ENCODE results near the gene MCTP2. TPM values are rescaled to one million over a fixed set of nuclear protein-coding genes. Genes with fewer than 3 reads are reported as not detected.

The MCTP2 gene
- total RNA-seq, 1 experiment from 2014 or later: 7.4 TPM

GRCh38 chr15:94381384-94381783, 150.0 kb downstream of the MCTP2 start:
- DNase-seq (ENCODE audit: low spot score) (no peak), ATAC-seq (no peak)
- Mint-ChIP-seq H3K27ac (no peak overlapping the region), H3K9me3 (no peaks in the 10 kb centered on the region), H3K4me1 (no peaks in the 10 kb centered on the region), H3K4me3 (no peak overlapping the region), H3K36me3 (no peaks in the 10 kb centered on the region), H3K27me3 (ENCODE audit: low read depth) (no peaks in the 10 kb centered on the region)
- CTCF ChIA-PET: interaction anchor here (1.2 kb wide), 1 partner anchor 217 kb away, joined by 3 read pairs; no protein-coding TSS in a partner anchor
- POLR2A ChIA-PET: interaction anchor here (0.6 kb wide), 1 partner anchor 132 kb away, joined by 3 read pairs; no protein-coding TSS in a partner anchor
- TF ChIP-seq ZNF671 (CRISPR knock-in tag; IDR thresholded peaks at IDR 0.05): no peak
- TF ChIP-seq, protein P1, sequence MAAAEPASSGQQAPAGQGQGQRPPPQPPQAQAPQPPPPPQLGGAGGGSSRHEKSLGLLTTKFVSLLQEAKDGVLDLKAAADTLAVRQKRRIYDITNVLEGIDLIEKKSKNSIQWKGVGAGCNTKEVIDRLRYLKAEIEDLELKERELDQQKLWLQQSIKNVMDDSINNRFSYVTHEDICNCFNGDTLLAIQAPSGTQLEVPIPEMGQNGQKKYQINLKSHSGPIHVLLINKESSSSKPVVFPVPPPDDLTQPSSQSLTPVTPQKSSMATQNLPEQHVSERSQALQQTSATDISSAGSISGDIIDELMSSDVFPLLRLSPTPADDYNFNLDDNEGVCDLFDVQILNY (CRISPR knock-in tag; IDR thresholded peaks at IDR 0.05): no peak
- TF ChIP-seq NR2C2 (CRISPR knock-in tag; IDR thresholded peaks at IDR 0.05): no peak
- TF ChIP-seq CREB1 (CRISPR knock-in tag; IDR thresholded peaks at IDR 0.05): no peak
- no peak for TF ChIP-seq ZNF232 (CRISPR knock-in tag; IDR thresholded peaks at IDR 0.05)
- TF ChIP-seq AFF4 (CRISPR knock-in tag; IDR thresholded peaks at IDR 0.05; ENCODE audit: borderline replicate concordance): no peak
- no peak for TF ChIP-seq ZNF416 (CRISPR knock-in tag; IDR thresholded peaks at IDR 0.05)
- no peak for TF ChIP-seq ZNF423 (CRISPR knock-in tag; IDR thresholded peaks at IDR 0.05)
- no peak for TF ChIP-seq GTF2I (CRISPR knock-in tag; conservative IDR thresholded peaks at IDR 0.05)
- no peak for TF ChIP-seq MXD4 (CRISPR knock-in tag; IDR thresholded peaks at IDR 0.05; ENCODE audit: borderline replicate concordance)
- no peak for TF ChIP-seq TEAD1 (CRISPR knock-in tag; IDR thresholded peaks at IDR 0.05)
- TF ChIP-seq KAT7 (CRISPR knock-in tag; IDR thresholded peaks at IDR 0.05; ENCODE audit: borderline replicate concordance): no peak
- no peak for TF ChIP-seq SMAD3 (CRISPR knock-in tag; IDR thresholded peaks at IDR 0.05; ENCODE audit: borderline replicate concordance)
- TF ChIP-seq GRHL2 (CRISPR knock-in tag; IDR thresholded peaks at IDR 0.05; ENCODE audit: insufficient replicate concordance, severe bottlenecking): no peak
- no peak for TF ChIP-seq ESRRA (CRISPR knock-in tag; IDR thresholded peaks at IDR 0.05; ENCODE audit: borderline replicate concordance)
- no peak for TF ChIP-seq HMGA2 (CRISPR knock-in tag; IDR thresholded peaks at IDR 0.05)
- TF ChIP-seq ZNF396 (CRISPR knock-in tag; IDR thresholded peaks at IDR 0.05; ENCODE audit: borderline replicate concordance): no peak
- TF ChIP-seq JAZF1 (CRISPR knock-in tag; IDR thresholded peaks at IDR 0.05): no peak

DNA sequence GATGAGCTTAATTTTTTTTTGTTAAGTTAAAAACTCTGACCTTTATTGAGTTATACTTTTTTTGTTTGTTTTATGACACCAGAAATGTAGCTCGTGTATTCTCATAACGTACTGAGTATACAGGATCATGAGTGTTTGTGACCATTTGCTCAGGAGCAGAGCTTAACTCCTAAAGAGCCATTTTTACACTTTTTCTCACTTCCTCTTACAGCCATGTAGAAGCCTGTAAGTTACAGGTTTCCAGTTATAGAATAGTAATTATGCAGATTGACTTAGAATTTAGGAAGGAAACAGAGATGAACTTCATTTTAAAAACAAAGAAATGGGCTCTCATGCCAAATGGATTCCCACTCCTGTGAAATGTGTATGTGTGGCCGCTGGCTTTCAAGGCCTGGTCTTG, 151.7 kb downstream of the MCTP2 start:
- TF ChIP-seq ZNF263 (CRISPR knock-in tag; IDR thresholded peaks at IDR 0.05; ENCODE audit: low read depth) (no peak), ERG (CRISPR knock-in tag; IDR thresholded peaks at IDR 0.05) (no peak), ZNF532 (CRISPR knock-in tag; IDR thresholded peaks at IDR 0.05; ENCODE audit: borderline replicate concordance) (no peak), ZNF232 (CRISPR knock-in tag; IDR thresholded peaks at IDR 0.05) (no peak), E2F4 (CRISPR knock-in tag; IDR thresholded peaks at IDR 0.05; ENCODE audit: borderline replicate concordance, low read depth) (no peak), NR3C1 (CRISPR knock-in tag; conservative IDR thresholded peaks at IDR 0.05; ENCODE audit: low read depth) (no peak)
- H3K27ac Mint-ChIP-seq: 0 out of 2 replicates have a peak overlapping the region, but pooled peaks have one; percentile 52
- ATAC-seq: no peak
- no peak overlapping the region for H3K4me3 Mint-ChIP-seq
- no peaks in the 10 kb centered on the region for H3K27me3 Mint-ChIP-seq (ENCODE audit: low read depth)
- no peaks in the 10 kb centered on the region for H3K36me3 Mint-ChIP-seq
- POLR2A ChIA-PET: interaction anchor here (0.7 kb wide), 1 partner anchor 315 kb away, joined by 3 read pairs; no protein-coding TSS in a partner anchor
- H3K4me1 Mint-ChIP-seq: peaks cover 10% of the 10 kb centered on the region
- CTCF ChIA-PET: no interaction called here
- no peak for DNase-seq (ENCODE audit: low spot score)
- no peaks in the 10 kb centered on the region for H3K9me3 Mint-ChIP-seq

All from WTC11 (cell line).